ENCODE measurements around the gene RNF167.

The RNF167 gene

DNA sequence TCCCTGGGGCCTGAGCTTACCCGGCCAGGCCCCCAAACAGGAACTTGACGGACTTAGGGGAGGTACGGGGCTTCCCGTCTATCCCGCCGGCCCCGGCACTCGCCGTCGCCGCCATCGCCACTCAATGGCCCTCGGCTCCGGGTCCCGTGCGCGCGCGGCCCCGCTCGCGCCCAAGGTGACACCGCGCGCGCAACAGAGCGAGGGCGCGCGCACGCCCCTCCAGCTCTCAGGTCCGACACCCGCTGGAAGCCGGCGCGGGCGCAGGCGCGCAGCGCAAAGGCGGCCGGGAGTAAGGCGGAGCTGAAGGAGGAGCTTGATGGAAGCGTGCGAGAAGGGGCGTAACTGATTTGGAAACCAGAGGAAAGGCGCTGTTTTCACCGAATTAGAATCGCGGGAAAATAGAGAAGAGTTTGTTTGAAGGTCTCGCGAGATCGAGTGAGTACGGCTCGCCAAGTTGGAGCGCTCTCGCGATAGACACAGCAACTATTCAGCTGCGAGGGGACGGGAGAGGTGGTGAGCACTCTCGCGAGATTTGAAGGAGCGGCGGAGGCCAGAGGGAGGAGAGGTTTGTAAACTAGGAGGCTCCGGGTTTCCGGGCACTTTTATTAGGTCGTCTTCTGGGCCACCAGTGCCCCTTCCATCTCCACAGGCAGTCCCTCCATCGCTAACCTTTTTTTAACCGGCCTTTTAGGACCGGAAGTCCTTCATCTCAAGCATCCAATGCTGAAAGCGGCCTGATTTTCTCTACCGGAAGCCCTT lies at the start of gene RNF167, which contains the start of gene SLC25A11:
TSS of gene RNF167 (plus strand) at position 473 of the 759 bp plus-strand sequence. CDS start 642 bp downstream, outside the sequence.
TSS of gene SLC25A11 (minus strand) at position 251 of the 759 bp plus-strand sequence. CDS start at position 115, 136 bp downstream.
- peak; percentile 99 for DNase-seq (ENCODE audit: low spot score)

DNA sequence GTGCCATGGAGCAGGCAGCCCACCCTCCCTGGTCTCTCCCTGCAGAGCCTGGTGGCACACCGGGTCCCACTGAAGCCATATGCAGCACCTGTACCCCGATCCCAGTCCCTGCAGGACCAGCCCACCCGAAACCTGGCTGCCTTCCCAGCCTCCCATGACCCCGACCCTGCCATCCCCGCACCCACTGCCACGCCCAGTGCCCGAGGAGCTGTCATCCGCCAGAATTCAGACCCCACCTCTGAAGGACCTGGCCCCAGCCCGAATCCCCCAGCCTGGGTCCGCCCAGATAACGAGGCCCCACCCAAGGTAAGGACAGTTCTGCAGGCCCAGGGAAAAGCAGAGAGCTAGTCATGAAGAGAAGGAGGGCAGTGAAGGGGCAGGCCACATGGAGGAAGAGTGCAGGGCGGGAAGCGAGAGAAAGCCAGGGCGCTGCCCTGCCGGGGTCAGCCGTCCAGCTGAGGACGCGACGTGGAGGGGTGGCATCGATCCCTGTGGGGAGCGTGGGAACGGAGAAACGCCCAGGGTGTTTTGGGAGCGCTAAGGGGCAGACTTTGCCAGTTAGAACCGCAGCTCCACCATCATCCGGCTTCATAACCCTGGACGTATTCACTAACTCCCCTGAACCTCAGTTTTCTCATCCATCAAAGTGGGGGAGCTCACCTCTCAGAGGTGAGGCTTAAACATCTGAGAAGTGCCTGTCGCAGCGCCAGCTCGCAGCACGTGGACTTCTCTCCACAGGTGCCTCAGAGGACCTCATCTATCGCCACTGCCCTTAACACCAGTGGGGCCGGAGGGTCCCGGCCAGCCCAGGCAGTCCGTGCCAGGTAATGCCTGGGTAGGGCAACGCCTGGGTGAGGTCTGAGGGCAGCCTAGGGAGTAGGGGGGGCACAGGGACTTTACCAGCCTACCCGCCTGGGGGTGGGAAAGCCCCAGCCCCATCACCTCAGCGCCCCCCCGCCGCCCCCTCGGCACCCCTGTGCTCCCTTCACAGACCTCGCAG lies 48.4 kb upstream of the RNF167 start:
- DNase-seq (ENCODE audit: low spot score), result no peak

DNA sequence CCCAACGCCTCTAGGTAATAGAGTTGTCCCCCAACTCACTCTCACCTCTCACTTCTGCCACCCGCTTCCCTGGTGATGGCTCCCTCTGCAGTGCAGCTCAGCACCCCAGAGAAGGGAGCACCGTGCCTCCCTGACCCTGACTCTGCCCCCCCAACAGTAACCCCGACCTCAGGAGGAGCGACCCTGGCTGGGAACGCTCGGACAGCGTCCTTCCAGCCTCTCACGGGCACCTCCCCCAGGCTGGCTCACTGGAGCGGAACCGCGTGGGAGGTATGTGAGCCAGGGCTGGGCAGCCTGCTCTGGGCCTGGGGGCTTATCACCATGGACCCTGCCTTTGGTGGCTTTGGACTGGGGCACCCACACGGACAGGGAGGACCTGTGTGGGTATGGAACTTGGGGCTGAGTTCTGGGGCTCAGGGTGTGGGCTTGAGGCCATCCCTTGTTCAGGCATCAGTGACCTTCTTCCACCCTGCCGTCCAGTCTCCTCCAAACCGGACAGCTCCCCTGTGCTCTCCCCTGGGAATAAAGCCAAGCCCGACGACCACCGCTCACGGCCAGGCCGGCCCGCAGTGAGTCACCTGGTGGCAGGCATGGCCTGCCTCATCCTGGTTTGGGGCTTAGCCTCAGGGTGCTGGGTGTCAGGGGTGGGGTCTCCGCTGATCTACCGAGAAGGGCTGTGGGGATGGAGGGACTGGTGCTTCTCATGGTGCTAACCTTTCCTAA lies 47.4 kb upstream of the RNF167 start:
- no peak for DNase-seq (ENCODE audit: low spot score)

DNA sequence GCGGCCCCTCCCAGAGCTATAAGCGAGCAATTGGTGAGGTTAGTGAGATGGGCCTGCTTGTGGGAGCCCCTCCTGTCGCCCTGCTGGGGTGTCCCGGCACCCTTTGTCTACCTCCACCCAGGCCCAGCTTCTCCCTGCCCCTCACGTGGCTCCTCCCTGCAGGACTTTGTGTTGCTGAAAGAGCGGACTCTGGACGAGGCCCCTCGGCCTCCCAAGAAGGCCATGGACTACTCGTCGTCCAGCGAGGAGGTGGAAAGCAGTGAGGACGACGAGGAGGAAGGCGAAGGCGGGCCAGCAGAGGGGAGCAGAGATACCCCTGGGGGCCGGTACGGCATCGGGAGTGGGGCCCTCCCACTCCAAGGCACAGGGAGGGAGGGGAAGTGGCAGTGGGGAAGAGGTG lies 46.8 kb upstream of the RNF167 start:
- no peak for DNase-seq (ENCODE audit: low spot score)

DNA sequence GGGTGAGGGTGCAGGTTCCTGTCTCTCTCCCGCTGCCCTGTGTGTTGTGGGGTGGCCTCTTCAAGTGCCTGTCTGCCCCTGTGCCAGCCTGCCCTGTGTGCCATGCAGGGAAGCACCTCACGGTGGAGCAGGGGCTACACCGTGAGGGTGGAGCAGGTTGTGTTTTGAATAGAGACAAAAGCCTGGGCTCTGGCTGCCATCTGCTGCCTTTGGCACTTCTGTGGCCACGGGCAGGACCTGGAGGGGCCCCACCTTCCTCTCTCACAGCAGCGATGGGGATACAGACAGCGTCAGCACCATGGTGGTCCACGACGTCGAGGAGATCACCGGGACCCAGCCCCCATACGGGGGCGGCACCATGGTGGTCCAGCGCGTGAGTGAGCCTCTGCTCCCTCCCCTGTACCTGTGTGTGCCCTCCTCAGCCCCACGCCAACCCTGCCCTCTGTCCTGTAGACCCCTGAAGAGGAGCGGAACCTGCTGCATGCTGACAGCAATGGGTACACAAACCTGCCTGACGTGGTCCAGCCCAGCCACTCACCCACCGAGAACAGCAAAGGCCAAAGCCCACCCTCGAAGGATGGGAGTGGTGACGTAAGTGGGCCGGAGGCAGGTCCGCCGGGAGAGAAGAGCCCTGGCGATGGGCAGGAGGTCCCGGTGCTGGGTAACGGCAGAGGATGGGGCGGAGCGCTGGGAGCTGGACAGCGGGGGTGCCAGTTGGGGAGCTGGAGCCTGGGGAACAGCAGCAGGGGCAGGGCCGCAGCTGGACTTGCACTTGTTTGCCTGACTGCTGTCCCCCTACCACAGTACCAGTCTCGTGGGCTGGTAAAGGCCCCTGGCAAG lies 46.1 kb upstream of the RNF167 start:
- no peak for DNase-seq (ENCODE audit: low spot score)

DNA sequence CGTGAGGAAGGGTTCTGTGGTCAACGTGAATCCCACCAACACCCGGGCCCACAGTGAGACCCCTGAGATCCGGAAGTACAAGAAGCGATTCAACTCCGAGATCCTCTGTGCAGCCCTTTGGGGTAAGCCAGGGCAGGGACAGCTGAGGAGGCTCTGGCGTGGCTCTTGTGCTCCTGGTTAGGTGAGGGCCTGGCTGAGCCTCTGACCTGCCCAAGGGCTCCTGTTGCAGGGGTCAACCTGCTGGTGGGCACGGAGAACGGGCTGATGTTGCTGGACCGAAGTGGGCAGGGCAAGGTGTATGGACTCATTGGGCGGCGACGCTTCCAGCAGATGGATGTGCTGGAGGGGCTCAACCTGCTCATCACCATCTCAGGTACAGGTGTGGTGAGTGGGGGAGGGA lies 44.9 kb upstream of the RNF167 start:
- DNase-seq (ENCODE audit: low spot score), result no peak

DNA sequence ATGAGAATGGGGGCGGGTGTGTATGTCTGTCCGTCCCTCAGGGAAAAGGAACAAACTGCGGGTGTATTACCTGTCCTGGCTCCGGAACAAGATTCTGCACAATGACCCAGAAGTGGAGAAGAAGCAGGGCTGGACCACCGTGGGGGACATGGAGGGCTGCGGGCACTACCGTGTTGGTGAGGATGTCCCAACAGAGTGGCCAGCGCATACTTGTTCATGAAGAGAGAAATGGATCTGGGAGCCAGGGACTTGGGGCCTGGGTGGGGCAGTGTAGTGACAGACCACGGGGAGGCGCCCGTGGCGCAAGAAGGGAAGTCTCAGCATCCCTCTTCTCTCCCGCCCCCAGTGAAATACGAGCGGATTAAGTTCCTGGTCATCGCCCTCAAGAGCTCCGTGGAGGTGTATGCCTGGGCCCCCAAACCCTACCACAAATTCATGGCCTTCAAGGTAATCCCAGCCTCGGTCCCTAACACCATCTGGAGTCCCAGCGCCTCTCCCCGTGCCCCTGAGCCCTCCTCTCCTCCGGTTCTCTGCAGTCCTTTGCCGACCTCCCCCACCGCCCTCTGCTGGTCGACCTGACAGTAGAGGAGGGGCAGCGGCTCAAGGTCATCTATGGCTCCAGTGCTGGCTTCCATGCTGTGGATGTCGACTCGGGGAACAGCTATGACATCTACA lies 44.3 kb upstream of the RNF167 start:
- DNase-seq (ENCODE audit: low spot score), result no peak

DNA sequence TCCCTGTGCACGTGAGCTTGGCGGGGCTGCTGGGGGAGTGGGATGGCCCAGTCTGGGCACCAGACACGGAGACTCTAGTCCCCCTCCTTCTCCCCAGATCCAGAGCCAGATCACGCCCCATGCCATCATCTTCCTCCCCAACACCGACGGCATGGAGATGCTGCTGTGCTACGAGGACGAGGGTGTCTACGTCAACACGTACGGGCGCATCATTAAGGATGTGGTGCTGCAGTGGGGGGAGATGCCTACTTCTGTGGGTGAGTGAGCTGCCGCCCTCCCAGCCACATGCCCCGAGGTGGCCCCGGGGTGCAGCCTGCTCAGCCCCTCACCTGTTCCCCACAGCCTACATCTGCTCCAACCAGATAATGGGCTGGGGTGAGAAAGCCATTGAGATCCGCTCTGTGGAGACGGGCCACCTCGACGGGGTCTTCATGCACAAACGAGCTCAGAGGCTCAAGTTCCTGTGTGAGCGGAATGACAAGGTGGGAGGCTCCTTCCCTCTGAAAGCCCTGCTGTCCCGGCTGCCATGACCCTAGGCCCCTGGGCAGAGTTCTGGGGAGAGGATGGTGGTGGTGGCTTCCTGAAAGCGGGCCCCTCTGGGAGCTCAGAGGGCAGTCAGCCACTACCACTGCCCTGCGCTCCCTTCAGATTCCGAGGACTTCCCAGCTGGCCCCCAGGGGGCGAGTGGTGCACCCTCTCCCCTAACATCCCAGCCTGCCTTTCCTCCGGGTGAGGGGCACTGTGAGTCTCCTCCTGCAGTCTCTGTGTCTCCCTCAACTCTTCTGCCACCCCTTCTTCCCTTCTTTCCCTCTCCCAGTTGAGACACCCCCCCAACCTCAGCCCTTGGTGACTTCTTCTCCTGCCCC lies 43.5 kb upstream of the RNF167 start:
- no peak for DNase-seq (ENCODE audit: low spot score)

DNA sequence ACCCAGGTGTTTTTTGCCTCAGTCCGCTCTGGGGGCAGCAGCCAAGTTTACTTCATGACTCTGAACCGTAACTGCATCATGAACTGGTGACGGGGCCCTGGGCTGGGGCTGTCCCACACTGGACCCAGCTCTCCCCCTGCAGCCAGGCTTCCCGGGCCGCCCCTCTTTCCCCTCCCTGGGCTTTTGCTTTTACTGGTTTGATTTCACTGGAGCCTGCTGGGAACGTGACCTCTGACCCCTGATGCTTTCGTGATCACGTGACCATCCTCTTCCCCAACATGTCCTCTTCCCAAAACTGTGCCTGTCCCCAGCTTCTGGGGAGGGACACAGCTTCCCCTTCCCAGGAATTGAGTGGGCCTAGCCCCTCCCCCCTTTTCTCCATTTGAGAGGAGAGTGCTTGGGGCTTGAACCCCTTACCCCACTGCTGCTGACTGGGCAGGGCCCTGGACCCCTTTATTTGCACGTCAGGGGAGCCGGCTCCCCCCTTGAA lies 42.8 kb upstream of the RNF167 start:
- DNase-seq (ENCODE audit: low spot score), result no peak

DNA sequence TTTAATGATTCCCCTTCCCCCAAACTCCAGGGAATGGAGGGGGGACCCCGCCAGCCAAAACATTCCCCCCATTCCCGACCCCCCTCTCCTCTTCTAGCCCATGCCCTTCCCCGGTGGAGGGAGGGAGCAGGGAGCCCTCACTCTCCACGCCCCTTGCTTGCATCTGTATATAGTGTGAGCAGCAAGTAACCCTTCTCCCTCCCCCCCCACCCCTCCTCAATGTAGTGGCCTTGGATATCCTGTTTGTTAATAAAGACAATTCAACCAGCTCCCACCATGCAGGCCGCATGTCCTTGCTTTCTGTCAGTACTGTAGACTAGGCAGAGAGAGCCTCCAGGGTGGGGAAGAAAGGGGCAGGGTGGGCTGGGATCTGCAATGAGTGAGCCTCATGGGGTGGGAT lies 42.3 kb upstream of the RNF167 start:
- no peak for DNase-seq (ENCODE audit: low spot score)

DNA sequence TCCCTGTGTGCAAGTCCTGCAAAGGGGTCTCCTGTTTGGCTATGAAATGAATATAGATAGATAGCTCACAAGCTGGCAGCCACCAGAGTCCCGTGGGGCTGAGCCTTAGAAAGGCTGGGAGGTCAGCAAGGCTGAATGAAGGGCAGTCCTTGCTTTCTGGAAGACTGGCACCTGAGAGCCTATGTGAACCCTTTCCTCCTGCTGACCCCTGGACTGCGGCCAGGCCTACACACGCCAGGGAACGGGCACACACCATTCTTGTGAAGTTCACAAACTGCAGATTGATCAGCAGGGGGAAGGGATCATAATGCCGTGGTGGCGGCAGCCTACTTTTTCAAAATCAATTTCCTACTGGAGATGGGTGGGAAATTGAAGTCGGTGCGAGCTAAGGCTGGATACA lies 41.7 kb upstream of the RNF167 start:
- DNase-seq (ENCODE audit: low spot score), result no peak

DNA sequence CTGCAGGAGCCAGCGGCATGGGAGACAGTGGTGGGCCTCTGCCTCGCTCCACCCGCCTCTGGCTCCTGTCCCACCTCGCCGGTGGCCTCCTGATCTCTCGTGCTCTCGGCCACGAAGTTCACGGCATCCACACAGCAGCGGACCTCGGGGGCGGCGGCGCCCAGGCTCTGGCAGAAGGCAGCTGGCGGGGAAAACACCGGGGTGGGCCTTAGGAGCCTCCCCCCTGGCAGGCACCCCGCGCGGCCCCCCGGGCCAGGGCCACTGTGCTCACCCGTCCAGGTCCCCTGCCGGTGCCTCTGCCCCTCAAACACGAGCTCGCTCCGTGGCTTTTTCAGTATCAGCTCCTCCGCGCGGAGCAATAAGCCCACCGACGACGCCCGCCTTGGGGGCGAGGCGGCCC lies 41.1 kb upstream of the RNF167 start:
- no peak for DNase-seq (ENCODE audit: low spot score)

DNA sequence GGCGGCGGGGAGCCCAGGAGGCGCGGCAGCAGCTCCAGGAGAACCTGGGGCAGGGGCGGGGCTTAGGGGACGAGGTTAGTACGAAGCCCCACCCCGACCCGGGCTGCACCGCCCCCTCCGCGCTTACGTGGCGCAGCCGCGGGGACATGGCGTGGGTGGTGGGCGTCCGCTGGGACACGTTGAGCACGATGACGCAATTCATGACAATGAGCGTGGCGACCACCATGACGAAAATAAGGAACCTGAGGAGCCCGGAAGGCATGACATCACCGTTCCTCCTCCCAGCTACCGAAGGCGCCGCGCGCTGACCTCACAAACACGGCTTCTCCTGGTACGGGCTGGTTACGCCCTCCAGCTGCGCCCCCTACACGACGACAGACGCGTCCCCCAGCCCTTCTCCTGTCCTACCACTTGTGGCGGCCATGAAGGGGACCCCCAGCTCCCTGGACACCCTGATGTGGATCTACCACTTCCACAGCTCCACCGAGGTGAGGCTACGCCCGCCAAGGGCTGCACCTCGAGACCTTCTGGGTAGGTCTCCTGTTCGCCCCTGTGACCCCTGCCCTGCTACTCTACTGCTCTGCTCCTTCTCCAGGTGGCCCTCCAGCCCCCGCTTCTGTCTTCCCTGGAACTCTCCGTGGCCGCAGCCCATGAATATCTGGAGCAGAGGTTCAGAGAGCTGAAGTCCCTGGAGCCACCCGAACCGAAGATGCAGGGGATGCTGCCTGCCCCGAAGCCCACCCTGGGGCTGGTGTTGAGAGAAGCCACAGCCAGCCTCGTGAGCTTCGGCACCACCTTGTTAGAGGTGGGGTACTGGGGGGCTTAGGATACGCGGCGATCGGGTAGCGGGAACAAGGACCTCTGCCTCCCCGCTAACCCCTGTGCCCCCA lies 40.5 kb upstream of the RNF167 start, which contains the start of gene C17orf107:
TSS of gene C17orf107 (plus strand) at position 196 of the 890 bp plus-strand sequence. CDS start at position 423, 227 bp downstream.
- DNase-seq (ENCODE audit: low spot score), result peak; percentile 84

DNA sequence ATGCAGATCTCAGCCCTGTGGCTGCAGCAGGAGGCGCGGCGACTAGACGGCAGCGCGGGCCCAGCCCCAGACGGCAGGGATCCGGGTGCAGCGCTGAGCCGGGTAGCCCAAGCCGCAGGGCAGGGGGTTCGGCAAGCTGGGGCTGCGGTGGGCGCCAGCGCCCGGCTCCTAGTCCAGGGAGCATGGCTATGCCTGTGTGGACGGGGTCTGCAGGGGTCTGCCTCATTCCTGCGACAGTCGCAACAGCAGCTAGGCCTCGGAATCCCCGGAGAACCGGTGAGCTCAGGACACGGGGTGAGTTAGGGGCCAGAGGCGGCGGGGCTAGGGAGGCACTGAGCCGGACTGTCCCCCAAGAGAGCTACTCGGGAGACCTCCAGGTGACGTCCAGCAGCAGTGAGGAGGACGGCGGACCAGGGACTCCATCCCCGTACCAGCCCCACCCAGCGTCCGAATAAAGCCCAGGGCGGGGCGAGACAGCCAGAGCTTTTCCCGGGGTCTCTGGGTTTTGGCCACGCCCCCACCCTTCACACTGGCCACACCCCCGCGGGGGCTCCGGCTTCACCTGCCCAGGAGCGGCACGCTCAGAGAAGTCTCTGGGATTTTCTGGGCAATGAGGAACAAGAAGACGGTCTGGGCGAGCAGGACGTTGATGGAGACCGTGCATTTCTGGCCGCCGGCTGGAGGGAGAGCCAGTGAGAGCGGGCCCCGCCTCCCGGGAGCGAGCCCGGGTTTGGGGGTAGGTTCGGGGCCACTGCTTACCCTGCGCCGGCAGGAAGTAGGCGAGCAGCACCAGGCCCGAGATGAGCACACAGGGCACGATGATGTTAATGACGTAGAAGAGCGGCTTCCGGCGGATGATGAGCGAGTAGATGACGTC lies 39.6 kb upstream of the RNF167 start:
- DNase-seq (ENCODE audit: low spot score), result peak; percentile 56

DNA sequence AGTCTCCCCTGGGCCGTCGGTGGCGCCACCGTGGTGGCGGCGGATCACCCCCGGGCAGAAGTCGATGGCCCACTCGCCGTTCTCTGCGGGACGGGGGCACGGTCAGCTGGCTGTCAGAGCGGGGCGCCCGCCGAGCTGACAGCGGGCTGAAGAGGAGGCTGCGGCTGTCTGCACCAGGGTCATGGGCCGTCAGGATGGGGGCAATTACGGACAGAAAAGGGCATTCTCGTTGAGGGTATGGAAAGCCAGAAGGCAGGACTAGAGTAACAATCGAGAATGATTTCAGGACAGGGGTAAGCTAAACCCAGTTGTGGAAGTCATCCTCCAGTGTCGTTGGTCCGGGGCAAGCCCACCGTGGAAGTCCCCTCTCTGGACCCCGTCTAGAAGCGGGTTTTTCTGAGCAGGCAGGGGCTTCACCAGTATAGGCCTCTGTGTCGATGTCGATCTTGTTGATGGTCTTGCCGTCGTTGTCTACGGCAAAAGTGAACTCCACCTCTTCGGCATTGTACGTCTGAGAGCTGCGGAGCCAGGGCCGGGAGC lies 38.9 kb upstream of the RNF167 start:
- no peak for DNase-seq (ENCODE audit: low spot score)

DNA sequence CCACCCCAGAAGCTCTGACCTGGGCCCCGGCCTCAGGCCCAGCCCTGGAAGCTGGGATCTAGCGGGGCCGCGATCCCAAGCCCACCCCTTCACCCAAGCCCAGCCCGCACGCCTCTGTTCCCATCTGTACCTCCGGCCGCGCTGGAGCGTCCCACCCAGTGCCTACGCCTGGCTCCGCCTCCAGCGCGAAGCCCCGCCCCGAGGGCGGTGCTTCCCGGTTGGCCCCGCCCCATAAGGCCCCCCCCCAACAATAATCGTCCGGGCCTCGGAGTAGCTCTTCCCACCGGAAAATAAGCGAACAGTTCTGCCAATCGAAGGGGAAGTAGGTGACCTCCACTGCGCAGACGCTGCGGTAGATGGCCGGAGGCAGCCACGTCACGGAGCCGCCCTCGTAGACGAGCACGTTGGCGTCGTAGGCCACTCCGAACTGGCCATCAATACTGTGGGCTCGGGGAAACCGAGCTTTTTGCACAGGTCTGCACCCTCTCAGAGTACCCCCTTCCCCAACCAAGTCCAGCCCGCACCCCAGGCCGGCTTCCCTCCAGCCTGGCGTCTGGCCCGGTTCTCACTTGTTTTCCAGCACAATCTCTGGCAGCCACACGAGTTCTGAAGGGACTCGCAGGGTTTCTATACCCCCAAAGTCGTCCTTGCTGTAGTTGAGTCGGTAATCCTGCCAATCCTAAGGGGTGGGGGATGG lies 38.3 kb upstream of the RNF167 start:
- DNase-seq (ENCODE audit: low spot score), result no peak

All from CD4-positive, alpha-beta T cell treated with Interleukin-2 at 100 ng/mL for 4 hours (primary cell).